H1 (cell line): ENCODE measurements around the gene PPP2R2C.

Source experiments
- CTCF ChIP-seq, 3 experiments: IDR thresholded peaks; 1 replicate in 2 of 3; 2 replicates in 1 of 3; pipeline versions ENCODE4 v1.5.1 to v1.6.1; 2011; ENCODE audit warnings: low read length in 3 of 3, mild to moderate bottlenecking in 3 of 3, inconsistent platforms in 2 of 3, low read depth in 1 of 3, moderate library complexity in 1 of 3; ENCODE audit not compliant: insufficient read depth in 1 of 3; ENCODE audit errors: control extremely low read depth in 1 of 3
- USF2 ChIP-seq: IDR thresholded peaks from 2 replicates; pipeline ENCODE4 v1.6.1; 2011; ENCODE audit warnings: low read length, improper control_type of control experiment
- YY1 ChIP-seq: IDR thresholded peaks from 2 replicates; pipeline ENCODE4 v1.6.1; 2011; ENCODE audit warnings: low read depth, mild to moderate bottlenecking, low read length

GRCh38 chr4:6422105-6422504 lies 50.3 kb downstream of the PPP2R2C start:
- TF ChIP-seq CTCF (IDR thresholded peaks at IDR 0.05; ENCODE audit: control extremely low read depth in 1 of 3, insufficient read depth in 1 of 3, low read depth in 1 of 3, low read length in 3 of 3), result no peak
- TF ChIP-seq USF2, result no peak
- no peak for TF ChIP-seq YY1
